ENCODE data around the gene STMP1.

The STMP1 gene

GRCh38 chr7:135662373-135663114, at the start of gene STMP1:
STMP1 (plus strand) TSS chr7:135662514.
- DNase-seq (ENCODE audit: low read depth), result peak; percentile 90
- TF ChIP-seq, protein P1, sequence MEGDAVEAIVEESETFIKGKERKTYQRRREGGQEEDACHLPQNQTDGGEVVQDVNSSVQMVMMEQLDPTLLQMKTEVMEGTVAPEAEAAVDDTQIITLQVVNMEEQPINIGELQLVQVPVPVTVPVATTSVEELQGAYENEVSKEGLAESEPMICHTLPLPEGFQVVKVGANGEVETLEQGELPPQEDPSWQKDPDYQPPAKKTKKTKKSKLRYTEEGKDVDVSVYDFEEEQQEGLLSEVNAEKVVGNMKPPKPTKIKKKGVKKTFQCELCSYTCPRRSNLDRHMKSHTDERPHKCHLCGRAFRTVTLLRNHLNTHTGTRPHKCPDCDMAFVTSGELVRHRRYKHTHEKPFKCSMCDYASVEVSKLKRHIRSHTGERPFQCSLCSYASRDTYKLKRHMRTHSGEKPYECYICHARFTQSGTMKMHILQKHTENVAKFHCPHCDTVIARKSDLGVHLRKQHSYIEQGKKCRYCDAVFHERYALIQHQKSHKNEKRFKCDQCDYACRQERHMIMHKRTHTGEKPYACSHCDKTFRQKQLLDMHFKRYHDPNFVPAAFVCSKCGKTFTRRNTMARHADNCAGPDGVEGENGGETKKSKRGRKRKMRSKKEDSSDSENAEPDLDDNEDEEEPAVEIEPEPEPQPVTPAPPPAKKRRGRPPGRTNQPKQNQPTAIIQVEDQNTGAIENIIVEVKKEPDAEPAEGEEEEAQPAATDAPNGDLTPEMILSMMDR (IDR thresholded peaks at IDR 0.05; ENCODE audit: low read depth, low read length, missing control alignments), result peak; percentile 74
- H3K4me3 ChIP-seq (ENCODE audit: low read depth, low read length), result peak within 1 kb of the TSS; percentile 83
- in situ Hi-C loops (cut with HindIII; ENCODE audit: low sequenced_read_pairs), result loop anchor here (5.0 kb wide), 1 partner anchor 35 kb away; no protein-coding TSS in a partner anchor

- in situ Hi-C loops (cut with HindIII; ENCODE audit: low sequenced_read_pairs), result no loop called here
- TF ChIP-seq, protein P1 (IDR thresholded peaks at IDR 0.05; ENCODE audit: low read depth, low read length, missing control alignments), result no peak
- H3K4me3 ChIP-seq (ENCODE audit: low read depth, low read length), result no peak overlapping the region
- no peak for DNase-seq (ENCODE audit: low read depth)
Observed at GRCh38 chr7:135616136-135616535, 46.2 kb upstream of the STMP1 start.

- TF ChIP-seq, protein P1 (IDR thresholded peaks at IDR 0.05; ENCODE audit: low read depth, low read length, missing control alignments), result no peak
- no peak for DNase-seq (ENCODE audit: low read depth)
- in situ Hi-C loops (cut with HindIII; ENCODE audit: low sequenced_read_pairs), result no loop called here
- H3K4me3 ChIP-seq (ENCODE audit: low read depth, low read length), result no peak overlapping the region
Observed at GRCh38 chr7:135617781-135618180, 44.5 kb upstream of the STMP1 start.

- no peak overlapping the region for H3K4me3 ChIP-seq (ENCODE audit: low read depth, low read length)
- no peak for DNase-seq (ENCODE audit: low read depth)
- in situ Hi-C loops (cut with HindIII; ENCODE audit: low sequenced_read_pairs), result no loop called here
- TF ChIP-seq, protein P1 (IDR thresholded peaks at IDR 0.05; ENCODE audit: low read depth, low read length, missing control alignments), result no peak
Observed at GRCh38 chr7:135618510-135618909, 43.8 kb upstream of the STMP1 start.

DNA sequence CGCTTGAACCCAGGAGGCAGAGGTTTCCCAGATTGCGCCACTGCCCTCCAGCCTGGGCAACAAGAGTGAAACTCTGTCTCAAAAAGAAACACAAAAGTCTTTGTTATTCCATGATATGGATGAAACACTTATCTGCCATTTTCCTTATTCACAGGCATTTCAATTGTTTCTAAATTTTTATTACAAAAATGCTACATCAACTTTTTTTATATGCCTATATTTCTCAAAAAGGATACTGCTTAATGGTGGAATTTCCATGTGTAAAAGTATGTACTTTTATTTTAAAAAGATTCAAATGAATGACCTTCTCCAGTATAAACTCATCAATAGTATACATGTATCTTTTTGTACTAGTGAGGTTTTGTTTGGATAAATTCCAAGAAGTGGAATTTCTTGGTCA, 41.9 kb upstream of the STMP1 start:
- in situ Hi-C loops (cut with HindIII; ENCODE audit: low sequenced_read_pairs), result no loop called here
- DNase-seq (ENCODE audit: low read depth), result no peak

DNA sequence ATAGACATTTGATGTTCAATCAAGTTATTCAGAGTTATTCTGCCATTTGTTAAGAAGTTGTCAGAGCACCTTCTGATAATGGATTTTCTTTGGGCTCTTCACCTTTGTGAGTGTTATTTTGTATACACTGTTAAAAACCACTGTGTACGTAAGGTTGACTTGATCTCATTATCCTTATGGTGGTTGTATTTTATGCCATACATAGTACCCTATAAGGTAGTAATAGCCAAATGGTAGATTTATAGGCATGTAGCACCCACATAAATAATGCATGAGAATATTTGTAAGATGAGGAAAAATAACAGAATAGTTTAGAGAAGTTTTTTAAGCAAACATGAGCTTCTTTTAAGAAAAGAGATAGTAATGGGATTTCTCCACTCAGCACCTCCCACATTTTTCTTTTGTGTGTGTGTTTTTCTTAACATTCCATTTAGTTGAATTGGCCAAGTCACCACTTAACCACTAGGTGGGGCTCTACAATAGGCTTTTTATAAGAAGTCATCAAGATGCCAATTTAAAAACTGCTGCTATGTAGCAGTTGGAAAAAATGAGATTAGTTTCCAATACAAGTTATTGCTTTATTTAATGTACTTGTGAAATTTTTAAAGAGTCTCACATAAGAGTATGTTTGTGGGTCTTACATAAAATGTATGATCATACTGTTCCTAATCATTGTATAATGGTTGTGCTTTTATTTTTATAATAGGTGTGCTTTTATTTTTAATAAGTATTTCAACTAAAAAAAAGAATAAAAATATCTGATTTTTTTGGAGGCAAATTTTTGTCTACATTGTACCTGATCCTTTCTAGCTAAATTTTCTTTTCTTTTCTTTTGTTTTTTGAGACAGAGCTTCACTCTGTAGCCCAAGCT, 41.1 kb upstream of the STMP1 start:
- in situ Hi-C loops (cut with HindIII; ENCODE audit: low sequenced_read_pairs), result no loop called here
- peak; percentile 88 for DNase-seq (ENCODE audit: low read depth)
- no peak overlapping the region for H3K4me3 ChIP-seq (ENCODE audit: low read depth, low read length)
- TF ChIP-seq, protein P1 (IDR thresholded peaks at IDR 0.05; ENCODE audit: low read depth, low read length, missing control alignments), result peak; percentile 72

More for the DNA sequence above, 41.9 kb upstream of the STMP1 start:
- no peak overlapping the region for H3K4me3 ChIP-seq (ENCODE audit: low read depth, low read length)
- TF ChIP-seq, protein P1 (IDR thresholded peaks at IDR 0.05; ENCODE audit: low read depth, low read length, missing control alignments), result no peak
